Caki2 (cell line): ENCODE measurements around the gene RTRAF. TPM values are rescaled to one million over a fixed set of nuclear protein-coding genes. Genes with fewer than 3 reads are reported as not detected.
A peak's percentile ranks its signal among the peaks of the same experiment; 100 is the strongest.

ENCODE experiments used
- DNase-seq: peaks from one replicate; pipeline ENCODE4 v3.0.0-alpha.2; 2015; ENCODE audit warnings: low read depth
- in situ Hi-C: cut with HindIII; loops from 2 replicates; pipeline ENCODE4 v1.10.0; 2016; ENCODE audit warnings: low sequenced_read_pairs, low pct_unique_long_range_greater_than_20kb, mixed read lengths
- total RNA-seq: library from RNA; depleted of rRNA; stranded (reverse); fragments of >200 nt; shearing (Covaris generic); gene quantifications from 2 replicates; pipeline ENCODE4 v1.2.3, GENCODE V29; 2014; ENCODE audit warnings: low replicate concordance

The RTRAF gene
- total RNA-seq, 1 experiment from 2014 or later, result 82.2 TPM

DNA sequence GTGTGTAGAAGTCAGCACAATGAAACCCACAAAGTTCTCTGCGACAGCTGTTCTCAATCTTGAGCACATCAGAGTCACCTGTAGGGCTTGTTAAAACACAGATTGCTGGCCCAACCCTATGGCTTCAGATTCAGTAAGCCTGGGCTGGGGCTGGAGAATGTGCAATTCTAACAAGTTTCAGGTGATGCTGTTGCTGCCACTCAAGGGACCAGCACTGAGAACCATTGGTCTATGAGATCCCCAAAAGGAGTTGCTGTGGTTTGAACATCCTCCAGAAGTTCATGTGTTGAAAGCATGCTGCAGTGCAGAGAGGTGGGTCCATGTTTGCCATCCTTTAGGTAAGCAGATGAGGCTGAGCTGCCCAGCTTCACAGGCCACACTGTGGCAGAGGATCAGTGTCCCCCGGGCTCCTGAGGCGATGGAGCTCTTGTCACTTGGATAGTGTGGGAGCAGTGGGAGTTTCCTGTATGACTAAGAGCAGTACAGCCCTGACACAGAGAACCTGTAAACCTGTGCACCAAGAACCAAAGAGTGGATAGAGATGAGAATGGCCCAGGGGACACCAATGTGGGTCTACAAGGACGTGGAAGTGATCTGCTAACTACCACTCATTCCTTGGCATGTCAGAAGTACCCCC is 8.0 kb upstream of the RTRAF start:
- DNase-seq, result no peak
- in situ Hi-C loops, result no loop called here

DNA sequence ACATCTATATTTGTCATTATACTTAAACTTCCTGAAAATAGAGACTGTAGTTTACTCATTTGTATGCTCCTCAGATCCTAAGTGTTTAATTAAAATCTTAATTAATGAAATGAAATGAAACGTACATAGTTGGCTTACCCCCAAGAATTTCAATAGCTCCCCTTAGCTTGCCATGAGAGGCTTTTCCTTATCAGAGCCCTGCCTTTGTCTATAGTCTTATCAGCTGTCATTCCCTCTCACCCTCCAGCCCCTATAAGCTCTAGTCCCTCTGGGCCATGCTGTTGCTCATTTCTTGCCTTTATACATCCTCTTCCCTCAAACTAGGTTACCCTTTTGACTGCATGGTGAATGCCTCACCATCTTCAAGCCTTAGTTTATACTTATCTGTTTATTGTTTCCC is 1.1 kb upstream of the RTRAF start:
- in situ Hi-C loops, result no loop called here
- DNase-seq, result no peak

DNA sequence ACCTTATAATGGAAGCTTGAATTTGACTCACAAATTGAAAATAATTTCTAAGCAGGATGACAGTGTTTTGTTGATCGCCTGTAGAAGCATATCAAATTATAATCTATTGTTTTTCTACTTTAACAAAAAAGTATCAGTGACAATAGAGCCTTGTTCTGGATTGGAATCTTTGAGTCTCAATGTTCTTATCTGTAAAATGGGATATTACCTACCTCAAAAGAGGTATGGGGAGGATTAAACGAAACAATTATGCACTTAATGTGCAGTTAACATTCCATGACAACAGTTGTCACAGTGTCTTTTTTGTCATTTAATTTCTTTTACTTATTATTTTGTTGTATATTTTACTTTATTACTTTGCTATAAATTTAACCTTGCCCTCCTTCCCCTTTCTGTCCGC is 1.1 kb downstream of the RTRAF start:
- in situ Hi-C loops, result no loop called here
- DNase-seq, result no peak

DNA sequence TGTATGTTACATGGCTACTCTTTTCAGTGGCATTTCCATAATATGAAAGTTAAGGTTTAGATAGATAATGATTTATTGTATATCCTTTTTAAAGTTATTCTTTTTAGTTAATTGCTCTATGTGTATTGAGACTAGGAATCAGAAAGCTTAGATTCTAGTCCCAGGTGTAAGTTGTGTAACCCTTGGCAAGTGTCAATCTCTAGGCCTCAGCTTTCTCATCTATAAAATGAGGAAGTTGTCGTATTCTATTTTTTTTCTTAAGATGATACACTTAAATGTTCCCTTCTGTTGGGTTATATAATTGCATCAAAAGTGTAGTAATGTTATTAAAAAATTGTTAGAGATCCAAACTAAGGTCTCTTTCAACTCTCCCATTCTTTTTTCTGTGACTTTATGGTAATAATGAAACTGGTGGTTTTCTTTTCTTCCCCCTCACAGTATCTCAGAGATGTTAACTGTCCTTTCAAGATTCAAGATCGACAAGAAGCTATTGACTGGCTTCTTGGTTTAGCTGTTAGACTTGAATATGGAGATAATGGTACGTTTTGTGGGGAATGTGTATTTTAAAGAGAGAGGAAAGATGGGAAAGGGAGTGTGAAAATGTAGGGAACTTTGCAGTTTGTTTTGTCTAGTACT is 4.1 kb downstream of the RTRAF start:
- in situ Hi-C loops, result no loop called here
- DNase-seq, result no peak

DNA sequence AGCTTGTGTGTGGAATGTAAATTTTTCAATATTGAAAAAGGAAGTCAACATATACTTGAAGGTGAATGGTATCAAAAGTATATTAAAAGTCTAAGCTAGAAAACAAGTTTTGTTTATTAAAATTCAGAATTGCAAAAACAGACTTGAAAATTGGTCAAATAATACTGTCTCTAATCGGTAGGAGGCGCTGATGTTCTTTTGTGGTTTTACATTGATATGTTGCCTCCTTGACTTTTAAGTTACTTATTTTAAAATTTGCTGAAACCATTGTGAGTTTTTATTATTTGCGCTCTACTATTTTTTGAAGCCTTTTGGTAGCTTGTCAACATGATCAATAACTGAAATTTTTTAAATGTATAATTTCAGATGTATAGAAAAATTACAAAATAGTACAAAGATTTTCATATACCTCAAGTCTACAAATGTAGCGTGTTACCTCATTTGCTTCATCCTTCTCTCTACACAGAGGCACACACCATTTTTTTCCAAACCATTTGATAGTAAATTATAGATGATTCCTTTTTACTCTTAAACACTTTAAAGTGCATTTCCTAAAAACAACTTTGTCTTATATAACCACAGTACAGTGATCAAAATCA is 6.9 kb downstream of the RTRAF start:
- DNase-seq, result peak; percentile 29
- in situ Hi-C loops, result no loop called here

DNA sequence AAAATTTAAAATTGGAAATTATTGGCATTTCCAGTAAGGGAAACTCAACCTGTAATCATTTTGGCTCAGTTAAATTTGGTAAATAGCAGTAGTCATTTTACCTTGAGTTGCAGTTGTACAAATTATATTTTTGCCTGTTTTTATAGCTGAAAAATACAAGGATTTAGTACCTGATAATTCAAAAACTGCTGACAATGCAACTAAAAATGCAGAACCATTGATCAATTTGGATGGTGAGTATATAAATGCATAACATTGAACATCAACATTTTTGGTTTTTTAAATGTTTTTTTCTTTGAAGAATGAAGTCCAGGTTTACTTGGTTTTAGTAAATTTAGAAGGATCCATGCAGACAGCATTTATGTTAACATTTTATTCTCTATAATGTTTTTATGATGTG is 9.0 kb downstream of the RTRAF start:
- in situ Hi-C loops, result no loop called here
- DNase-seq, result no peak

DNA sequence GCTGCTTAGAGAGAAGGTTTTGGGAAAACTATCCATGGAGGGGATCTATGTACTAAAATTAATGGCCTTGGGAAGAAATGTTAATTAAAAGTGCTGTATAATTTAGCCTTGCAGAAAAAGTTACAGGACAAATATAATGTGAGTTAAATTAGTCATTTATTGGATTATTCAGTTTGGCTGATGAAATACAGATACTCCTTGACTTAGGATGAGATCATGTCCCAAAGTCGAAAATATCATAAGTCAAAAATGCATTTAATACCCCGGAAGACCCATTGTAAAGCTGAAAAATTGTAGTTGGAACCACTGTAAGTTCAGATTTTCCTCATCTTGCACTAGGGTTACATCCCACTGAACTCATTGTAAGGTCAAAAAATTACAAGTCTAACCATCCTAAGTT is 9.7 kb downstream of the RTRAF start:
- no peak for DNase-seq
- in situ Hi-C loops, result no loop called here

DNA sequence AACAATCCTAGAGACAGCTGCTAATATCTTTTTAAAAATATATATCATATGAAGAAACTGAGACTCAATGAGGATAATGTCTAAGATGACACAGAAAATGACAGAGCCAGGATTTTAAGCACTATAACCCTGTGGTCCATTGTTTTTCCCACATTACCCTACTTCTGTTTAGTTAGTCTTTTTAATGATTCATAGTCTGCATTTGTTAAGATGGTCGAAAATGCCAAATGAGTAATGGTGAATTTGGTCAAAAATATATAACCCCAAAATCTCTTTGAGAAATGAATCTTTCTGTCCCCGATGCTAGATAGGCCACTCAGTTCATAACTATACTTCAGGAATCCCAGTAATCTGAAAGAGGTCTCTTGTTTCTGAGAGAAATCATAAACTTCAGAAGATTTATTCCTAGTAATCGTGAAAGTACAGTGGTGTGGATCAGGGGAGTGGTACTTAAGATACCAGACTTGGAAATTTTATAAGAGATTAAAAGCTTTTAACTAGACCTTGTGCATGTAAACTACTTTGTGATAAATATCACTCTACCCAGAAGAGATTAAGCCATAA is 10.8 kb downstream of the RTRAF start:
- no peak for DNase-seq
- in situ Hi-C loops, result no loop called here

DNA sequence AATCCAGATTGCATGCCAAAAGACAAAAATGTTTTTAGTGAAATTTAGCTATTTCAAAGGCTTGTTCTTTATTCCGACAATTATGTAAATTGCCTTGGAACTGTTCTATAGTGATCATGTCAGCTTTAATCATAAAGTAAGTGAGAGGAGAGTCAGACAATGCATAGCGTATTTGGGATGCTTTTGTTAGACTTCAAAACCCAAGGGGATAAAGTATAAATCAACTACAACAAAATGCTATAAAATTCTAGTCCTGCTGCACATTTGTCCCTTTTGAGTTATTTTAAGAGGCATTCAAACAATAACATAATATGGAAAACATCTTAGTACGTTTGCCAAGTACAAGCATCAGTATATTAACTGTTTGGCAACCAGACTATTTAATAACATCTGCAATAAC is 11.3 kb downstream of the RTRAF start:
- no peak for DNase-seq
- in situ Hi-C loops, result no loop called here

DNA sequence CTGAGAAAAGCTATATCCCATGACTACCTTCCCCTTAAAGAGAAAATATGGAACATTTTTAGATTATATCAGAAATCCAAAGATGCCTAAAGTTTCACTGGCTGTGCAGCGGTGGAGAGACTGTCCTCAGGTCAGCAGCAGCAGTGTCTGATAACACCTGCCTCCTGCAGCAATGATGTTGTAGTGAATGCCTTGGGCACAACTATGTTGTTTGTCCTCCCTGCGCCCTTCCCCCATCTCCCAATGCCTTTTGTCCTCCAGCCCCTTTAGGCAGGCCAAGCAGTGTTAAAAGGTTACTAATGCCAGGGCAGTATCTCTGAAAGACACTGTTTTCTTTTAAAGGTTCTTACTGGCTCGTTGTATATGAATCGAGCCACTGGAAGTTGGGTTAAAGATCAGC is 13.2 kb downstream of the RTRAF start:
- DNase-seq, result no peak
- in situ Hi-C loops, result no loop called here

DNA sequence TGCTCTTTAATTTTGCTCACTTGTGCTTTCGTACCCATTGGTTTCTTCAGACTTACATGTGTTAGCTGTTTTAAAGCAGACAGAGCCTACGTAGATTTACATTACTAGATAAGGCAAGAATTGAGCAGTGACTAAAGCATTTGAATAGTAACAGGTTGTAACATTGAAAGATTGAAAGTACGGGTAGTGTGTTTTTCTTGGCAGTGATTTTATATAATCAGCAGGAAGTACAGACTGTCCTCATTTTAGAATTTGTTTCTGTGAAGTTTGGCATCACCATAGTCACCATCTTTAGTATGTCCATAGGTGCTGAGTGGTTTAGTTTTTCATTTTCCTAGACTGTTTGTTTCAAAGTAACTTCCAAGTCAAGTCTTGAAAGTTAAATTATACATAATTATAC is 14.0 kb downstream of the RTRAF start:
- no peak for DNase-seq
- in situ Hi-C loops, result no loop called here

DNA sequence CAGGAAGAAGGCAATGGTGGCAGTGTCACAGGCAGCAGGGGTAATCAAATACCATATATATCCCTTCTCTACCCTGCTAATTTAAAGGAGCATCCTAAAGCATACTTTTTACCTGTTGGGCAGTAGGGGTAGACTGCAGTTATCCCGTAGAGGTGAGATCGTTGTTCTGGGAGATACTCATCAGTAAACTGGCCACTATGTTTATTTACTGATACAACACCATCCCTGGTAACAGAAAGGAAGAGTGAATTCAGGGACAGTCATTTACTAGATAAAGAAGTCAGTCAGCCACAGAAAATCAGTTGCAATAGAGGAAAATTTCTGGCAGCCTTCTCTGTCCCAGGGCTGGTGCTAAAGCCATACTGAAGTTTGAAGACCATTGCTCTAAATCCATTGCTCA is 16.3 kb downstream of the RTRAF start:
- no peak for DNase-seq

DNA sequence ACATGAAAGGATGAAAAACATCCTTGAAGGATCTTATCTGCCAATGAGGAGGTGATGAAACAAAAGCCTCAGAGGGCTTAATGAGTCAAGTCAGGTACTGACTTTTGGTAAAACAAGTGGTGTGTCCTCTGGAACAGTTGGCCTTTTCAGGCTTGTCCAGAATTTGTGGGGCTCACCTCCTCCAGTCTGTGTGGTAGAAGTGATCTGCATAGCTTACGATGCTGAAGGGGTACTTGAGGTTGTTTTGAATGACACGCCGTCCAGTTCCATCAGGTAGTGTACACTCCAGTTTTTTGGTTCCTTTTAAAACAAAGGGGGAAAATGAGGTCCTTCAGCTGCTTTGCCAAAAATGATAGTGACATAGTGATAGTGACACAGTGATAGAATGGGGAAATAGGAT is 17.0 kb downstream of the RTRAF start:
- no peak for DNase-seq
- in situ Hi-C loops, result no loop called here

More for the DNA sequence above, 16.3 kb downstream of the RTRAF start:
- in situ Hi-C loops, result no loop called here

DNA sequence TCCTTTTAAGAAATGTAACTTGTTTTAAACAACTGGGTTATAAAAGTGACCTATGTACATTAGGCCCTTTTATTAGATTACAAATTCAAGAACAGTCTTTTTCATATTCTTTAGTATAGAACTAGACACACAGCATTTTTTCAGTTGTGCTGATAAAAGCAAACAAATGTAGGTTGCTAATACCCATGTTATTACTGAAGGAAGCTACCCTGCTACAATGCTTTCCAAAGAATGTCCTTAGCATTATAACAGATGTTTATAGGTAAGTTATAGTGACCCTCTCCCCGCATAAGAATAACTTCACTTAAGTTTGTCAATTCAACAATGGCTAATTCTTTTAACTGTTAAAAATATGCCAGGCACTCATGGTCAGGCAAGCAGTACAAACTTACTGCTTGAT is 17.9 kb downstream of the RTRAF start:
- DNase-seq, result no peak
- in situ Hi-C loops, result no loop called here

DNA sequence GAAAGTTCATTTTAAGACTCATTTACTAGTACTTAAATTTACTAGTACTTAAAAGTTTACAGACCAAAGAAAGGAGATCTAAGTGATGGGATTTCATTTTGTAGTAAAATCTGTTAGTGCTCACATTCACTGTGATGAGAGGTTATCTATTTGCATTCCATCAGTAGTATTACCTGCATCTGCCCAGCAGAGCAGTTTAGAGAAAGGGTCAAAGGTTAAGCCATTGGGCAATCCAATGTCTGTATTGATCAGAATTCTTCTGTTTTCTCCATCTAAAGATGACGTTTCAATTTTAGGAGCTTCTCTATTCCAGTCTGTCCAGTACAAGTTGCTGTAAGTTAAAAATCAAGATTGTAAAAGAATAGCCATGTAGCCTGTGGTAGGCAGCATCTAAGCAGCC is 18.3 kb downstream of the RTRAF start:
- DNase-seq, result no peak
- in situ Hi-C loops, result no loop called here

DNA sequence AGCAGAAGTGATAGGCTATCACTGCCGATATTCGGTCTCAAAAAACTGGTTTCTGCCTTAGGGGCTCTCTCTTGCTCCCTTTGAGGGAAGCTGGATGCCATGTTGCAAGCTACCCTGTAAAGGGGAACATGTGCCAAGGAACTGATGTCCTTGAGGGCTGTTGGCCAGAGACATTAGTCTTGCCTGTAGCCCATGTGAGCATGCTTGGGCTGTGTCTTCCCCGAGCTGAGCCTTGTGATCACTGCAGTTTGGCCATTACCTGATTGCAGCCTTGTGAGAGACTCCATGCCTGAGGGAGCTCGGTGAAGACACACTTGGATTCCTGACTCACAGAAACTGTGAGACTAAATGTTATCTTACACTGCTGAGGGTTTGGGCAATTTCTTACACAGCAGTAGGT is 18.8 kb downstream of the RTRAF start:
- no peak for DNase-seq
- in situ Hi-C loops, result no loop called here

DNA sequence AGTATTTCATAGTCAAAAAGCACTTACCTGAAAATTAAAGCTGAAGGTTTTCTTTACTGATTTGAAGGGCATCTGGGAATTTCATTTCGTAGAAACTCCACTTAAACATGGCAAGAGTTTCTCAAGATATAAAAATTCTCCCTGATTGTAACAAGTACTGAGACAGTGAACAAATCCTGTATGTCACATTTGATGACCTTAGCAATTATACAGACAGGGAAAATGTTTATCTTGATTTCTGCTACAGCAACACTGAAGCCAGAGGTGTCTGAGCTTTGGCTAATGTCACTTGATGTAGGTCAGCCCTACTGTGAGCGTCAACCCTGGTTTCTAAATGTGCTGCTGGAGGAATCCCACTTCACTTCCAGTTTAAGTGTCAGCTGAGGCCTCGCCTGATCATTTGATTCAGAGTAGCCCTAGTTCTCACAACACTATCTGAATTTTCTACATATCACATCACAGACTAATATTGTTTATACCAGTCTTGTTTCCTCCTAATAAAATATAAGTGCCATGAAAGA is 20.9 kb downstream of the RTRAF start:
- in situ Hi-C loops, result no loop called here
- DNase-seq, result no peak

DNA sequence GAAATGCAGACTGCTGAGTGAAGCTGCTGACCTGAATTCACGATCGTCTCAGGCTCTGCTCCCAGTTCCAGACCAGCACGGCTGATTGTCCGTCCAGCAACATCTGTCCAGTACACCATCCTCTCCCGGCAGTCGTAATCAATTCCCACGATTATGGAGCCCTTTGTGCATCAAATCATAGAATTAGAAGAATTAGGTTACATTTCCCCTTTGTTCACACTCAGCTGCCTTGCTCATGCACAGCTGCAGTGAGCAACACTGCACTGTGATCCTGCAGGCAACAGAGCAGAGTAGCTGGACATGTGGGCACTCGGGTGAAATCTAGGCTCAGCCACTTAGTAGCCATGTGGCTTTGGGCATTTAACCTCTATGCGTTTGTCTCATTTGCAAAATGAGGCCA is 22.2 kb downstream of the RTRAF start:
- DNase-seq, result no peak
- in situ Hi-C loops, result no loop called here

DNA sequence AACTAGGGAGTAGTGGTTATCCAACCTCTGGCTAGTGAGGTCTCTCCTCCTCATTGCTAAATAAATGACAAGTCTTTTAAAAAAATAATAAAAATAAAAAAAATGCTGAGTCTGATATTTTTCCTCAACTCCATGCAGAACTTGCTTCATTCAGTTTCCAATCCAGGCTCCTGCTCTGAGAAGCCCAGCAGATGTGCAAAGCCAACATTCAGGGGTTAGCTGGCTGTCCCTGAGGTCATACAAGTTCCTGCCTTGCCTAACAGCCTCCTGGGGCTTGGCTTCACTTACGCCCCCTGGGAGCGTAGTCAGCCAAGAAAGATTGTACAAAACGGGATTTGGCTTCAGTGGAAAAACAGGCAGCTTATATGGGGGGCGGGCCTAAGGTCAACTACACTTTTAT is 23.3 kb downstream of the RTRAF start:
- DNase-seq, result no peak
- in situ Hi-C loops, result no loop called here
